GM21737 (cell line): ENCODE results near the gene GPR83.
"Not testable (repeated sequence)": the region's sequence is repeated elsewhere in the genome, so short reads cannot be mapped to it uniquely, and the experiment has no call there.

Source experiments
- ATAC-seq: cut with Tn5 transposase; IDR thresholded peaks from one replicate; pipeline ENCODE4 v1.9.1; 2021; ENCODE audit warnings: mild to moderate bottlenecking, moderate library complexity; ENCODE audit not compliant: unreplicated experiment

Gene GPR83

GRCh38 chr11:94400839-94401772 lies at the start of gene GPR83:
Gene GPR83, minus strand, starts transcription at chr11:94401419. Its CDS starts 172 bp downstream, at chr11:94401247.
- ATAC-seq, result no peak

- no peak for ATAC-seq
Observed at GRCh38 chr11:94450048-94450447, 48.8 kb upstream of the GPR83 start.

GRCh38 chr11:94449437-94449836 lies 48.2 kb upstream of the GPR83 start:
- ATAC-seq, result no peak

- ATAC-seq, result no peak
Observed at GRCh38 chr11:94449029-94449428, 47.8 kb upstream of the GPR83 start.

GRCh38 chr11:94447149-94447548 lies 45.9 kb upstream of the GPR83 start:
- no peak for ATAC-seq

GRCh38 chr11:94445641-94446040 lies 44.4 kb upstream of the GPR83 start:
- ATAC-seq, result no peak

GRCh38 chr11:94433049-94433448 lies 31.8 kb upstream of the GPR83 start:
- no peak for ATAC-seq

GRCh38 chr11:94424662-94425061 lies 23.4 kb upstream of the GPR83 start:
- no peak for ATAC-seq

GRCh38 chr11:94424011-94424410 lies 22.8 kb upstream of the GPR83 start:
- no peak for ATAC-seq

- ATAC-seq, result no peak
Observed at GRCh38 chr11:94423507-94423906, 22.3 kb upstream of the GPR83 start.

GRCh38 chr11:94418123-94418765 lies 17.0 kb upstream of the GPR83 start:
- no peak for ATAC-seq

GRCh38 chr11:94417386-94417987 lies 16.3 kb upstream of the GPR83 start:
- no peak for ATAC-seq

- ATAC-seq, result no peak
Observed at GRCh38 chr11:94405062-94405833, 4.0 kb upstream of the GPR83 start.

GRCh38 chr11:94402355-94402754 lies 1.1 kb upstream of the GPR83 start:
- no peak for ATAC-seq

GRCh38 chr11:94401773-94402265 lies 600 bp upstream of the GPR83 start:
- ATAC-seq, result no peak

- no peak for ATAC-seq
Observed at GRCh38 chr11:94400457-94400838, 771 bp downstream of the GPR83 start.

GRCh38 chr11:94400050-94400449 lies 1.2 kb downstream of the GPR83 start:
- no peak for ATAC-seq

GRCh38 chr11:94398101-94398500 lies 3.1 kb downstream of the GPR83 start:
- no peak for ATAC-seq

GRCh38 chr11:94396282-94396681 lies 4.9 kb downstream of the GPR83 start:
- no peak for ATAC-seq

GRCh38 chr11:94391937-94392336 lies 9.3 kb downstream of the GPR83 start:
- not testable (repeated sequence) for ATAC-seq

GRCh38 chr11:94379613-94380012 lies 21.6 kb downstream of the GPR83 start:
- no peak for ATAC-seq
